ENCODE measurements around the gene CXCL3. TPM values are rescaled to one million over a fixed set of nuclear protein-coding genes. Genes with fewer than 3 reads are reported as not detected.
"Not testable (repeated sequence)": the region's sequence is repeated elsewhere in the genome, so short reads cannot be mapped to it uniquely, and the experiment has no call there.

Gene CXCL3
- under 1 TPM; 0.18 to 0.39 (median 0.33) TPM for polyA plus RNA-seq (ENCODE audit: insufficient read length in 3 of 3)

DNA sequence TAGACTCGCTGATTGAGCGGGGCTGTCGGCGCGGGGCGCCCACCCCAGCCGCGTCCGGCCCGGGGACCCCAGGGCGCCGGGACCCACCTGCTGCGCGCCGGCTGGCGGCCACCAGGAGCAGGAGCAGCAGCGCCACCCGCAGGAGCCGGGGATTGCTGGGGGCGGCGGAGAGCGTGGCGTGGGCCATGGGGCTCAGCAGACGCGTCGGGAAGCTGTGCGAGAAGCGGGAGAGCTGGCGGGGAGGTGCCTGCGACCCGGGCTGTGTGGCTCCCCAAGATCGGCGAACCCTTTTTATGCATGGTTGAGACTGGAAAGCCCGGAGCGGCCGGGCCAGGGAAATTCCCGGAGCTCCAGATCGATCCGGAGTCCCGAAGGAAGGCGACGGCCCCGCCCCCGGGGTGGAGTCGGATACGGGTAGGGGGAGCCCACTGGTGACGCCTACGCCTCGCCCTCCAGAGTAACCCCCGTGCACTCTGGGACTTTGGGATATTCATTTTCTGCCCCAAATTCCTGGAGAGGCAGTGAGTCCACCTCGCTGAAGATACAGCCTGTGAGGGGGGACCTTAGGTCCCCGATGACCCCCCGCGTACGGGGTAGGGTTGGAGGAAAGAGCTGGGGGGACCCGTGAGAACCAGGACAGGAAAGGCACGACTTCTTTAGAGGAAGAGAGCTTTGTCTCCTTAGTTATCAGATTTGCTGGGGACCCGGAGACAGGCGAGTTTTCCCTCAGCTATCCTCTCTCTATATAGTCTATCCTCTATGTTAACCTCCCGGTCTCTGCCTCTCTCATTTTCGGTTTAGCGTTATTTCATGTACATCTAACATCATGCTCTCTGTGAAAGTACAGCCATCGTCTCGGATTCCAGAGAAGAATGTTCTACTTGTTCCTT is at the start of gene CXCL3:
TSS of gene CXCL3 (minus strand) at position 265 of the 890 bp plus-strand sequence. CDS start at position 187, 78 bp downstream.
- DNase-seq (ENCODE audit: low read depth in 3 of 3, low spot score in 2 of 3): peak in 2 of 3 donors; percentile 15 to 16

DNA sequence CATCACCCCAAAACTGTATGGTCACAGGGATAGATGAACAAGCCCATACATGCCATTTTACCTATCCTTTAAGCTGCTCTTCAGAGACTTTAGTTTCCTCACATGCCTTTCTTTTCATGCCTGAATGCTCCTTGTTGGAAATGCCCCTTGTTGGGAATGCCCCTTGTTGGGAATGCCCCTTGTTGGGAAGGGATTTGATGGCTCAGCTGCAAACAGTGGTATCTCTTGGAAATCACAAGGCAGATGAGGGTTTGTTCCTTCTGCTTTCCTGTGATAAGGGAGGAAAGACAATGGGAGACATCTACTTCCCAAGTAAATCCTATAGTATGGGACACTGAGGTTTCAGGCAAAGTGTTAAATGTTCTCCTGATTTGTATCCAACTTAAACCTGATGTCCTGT is 49.0 kb upstream of the CXCL3 start:
- DNase-seq (ENCODE audit: low read depth in 3 of 3, low spot score in 2 of 3): no peak

DNA sequence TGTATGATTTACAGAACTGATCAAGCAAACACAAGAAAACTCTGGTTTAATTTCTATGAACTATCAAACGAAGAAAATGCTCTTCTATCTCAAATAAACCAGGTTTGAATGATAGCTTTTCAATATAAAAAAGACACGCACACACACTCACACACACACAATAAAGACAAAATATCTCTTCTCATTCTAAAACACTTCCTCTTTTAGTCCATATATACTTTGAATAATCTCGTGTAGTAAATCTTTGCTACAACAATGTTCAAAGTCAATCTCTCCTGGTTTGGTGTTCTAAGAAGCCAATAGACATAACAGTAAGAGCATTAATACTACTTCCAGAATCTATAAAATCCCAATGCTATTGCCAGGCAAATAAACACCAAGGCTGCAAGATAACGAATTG is 47.2 kb upstream of the CXCL3 start:
- no peak for DNase-seq (ENCODE audit: low read depth in 3 of 3, low spot score in 2 of 3)

DNA sequence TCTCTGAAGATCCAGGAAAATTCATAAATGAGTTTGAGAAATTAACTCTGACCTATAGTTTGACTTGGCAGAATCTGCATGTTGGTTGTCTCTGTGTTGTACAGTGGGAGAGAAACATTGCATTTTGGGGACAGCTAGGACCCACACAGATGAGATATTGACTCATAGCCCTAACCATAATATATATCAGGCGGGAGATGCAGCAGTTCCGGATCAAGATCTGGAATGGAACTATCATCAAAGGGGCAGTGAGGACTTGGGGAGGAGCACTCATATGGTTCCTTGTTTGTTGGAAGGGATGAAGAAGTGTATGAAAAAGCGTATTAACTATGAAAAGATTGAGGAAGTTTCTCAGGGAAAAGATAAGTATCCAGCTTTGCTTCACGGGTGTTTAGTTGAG is 46.5 kb upstream of the CXCL3 start:
- no peak for DNase-seq (ENCODE audit: low read depth in 3 of 3, low spot score in 2 of 3)

DNA sequence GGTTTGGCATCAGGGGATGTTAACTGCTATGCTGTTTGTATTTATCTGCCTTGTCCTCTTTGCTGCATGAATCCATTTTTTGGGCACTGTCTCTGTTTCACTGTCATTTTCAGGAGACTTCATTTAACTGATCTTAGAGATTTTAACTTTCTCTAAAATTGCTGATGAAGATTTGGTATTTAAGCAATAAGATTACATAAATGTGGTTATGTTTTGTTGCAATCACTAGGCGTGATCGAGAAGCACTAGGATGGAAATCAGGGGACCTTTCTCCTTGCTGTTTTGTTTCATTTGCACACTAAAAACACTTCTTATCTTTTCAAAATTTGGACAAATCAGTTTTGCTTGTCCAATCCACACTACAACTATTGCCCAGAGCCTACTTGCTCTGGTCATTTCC is 45.1 kb upstream of the CXCL3 start:
- DNase-seq (ENCODE audit: low read depth in 3 of 3, low spot score in 2 of 3): no peak

DNA sequence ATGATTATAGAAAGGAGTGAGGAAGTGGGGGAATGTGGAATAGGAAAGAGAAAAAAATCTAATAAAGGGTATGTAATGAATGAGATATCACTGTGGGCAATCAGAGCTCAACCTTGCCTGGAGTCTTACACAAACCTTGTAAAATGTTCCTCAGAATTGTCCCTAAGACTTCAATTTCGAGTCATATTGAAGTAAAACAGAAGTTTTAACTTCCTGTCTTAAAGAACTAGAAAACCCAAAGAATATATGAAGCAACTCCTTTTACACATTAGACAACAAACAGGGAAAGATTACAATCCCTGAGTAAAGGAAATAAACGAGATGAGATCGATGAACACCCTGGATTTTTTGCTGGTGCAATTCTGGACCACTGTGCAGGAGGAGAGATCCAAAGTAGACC is 42.5 kb upstream of the CXCL3 start:
- no peak for DNase-seq (ENCODE audit: low read depth in 3 of 3, low spot score in 2 of 3)

DNA sequence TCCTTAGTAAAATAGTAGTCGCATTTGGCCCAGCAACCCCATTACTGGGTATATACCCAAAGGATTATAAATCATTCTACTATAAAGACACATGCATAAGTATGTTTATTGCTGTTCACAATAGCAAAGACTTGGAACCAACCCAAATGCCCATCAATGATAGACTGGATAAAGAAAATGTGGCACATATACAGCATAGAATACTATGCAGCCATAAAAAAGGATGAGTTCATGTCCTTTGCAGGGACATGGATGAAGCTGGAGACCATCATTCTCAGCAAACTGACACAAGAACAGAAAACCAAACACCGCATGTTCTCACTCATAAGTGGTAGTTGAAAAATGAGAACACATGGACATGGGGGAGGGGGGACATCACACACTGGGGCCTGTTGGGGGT is 41.9 kb upstream of the CXCL3 start:
- DNase-seq (ENCODE audit: low read depth in 3 of 3, low spot score in 2 of 3): not testable (repeated sequence)

DNA sequence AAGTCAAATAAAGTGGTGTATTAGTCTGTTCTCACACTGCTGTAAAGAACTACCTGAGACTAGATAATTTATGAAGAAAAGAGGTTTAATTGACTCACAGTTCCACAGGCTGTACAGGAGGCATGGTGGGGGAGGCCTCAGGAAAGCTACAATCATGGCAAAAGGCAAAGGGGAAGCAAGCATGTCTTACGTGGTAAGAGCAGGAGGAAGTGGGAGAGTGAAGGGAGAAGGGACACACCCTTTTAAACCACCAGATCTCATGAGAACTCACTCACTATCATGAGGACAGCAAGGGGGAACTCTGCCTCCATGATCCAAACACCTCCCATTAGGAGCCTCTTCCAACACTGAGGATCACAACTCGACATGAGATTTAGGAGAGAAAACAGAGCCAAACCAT is 40.5 kb upstream of the CXCL3 start:
- not testable (repeated sequence) for DNase-seq (ENCODE audit: low read depth in 3 of 3, low spot score in 2 of 3)

DNA sequence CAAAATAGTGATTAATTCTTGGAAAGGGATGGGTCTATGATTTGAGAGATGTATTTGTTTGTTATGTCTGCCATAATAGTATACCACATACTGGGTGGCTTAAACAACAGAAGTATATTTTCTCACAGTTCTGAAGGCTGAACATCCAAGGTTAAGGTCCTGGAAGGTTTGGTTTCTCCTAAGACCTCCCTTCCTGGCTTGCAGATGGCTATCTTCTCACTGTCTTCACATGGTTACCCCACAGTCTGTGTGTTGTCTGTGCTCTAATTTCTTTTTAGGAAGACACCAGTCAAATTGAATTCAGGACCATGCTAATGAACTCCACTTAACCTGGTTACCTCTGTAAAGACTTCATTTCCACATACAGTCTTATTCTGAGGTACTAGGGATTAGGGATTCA is 34.9 kb upstream of the CXCL3 start:
- no peak for DNase-seq (ENCODE audit: low read depth in 3 of 3, low spot score in 2 of 3)

DNA sequence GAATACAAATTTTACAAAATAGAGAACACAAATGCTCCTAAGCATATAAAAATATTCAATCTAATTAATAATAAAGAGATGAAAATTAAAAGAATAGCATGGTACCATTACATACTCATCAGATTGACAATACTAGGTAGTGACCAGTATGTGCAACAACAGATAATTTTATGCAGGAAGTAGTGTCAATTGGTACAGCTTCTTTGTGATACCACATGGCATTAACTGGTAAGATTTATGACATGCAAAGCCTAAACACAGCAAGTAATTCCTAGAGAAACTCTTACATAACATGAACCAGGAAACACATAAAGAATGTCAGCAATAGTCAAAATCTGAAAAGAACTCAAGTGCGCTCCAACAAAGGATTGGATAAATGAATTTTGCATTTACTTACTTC is 34.2 kb upstream of the CXCL3 start:
- no peak for DNase-seq (ENCODE audit: low read depth in 3 of 3, low spot score in 2 of 3)

DNA sequence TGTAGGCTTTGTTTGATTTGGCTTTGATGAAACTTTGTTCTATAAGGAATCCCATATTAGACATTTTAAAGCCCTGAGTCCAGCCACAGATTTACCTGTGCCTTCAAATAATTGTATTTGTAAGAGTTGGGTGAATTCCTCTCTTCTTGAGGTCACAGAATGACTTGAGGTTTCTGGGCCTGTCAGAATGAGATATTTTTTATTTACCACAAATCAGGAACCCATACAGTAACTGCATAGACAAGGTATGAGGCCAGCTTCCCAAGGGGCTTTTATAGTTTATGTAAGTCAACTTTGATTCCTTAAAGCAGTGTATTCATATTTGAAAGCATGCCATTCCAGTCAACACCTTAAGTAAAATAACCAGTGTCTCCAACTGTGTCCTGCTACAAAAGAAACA is 29.1 kb upstream of the CXCL3 start:
- no peak for DNase-seq (ENCODE audit: low read depth in 3 of 3, low spot score in 2 of 3)

DNA sequence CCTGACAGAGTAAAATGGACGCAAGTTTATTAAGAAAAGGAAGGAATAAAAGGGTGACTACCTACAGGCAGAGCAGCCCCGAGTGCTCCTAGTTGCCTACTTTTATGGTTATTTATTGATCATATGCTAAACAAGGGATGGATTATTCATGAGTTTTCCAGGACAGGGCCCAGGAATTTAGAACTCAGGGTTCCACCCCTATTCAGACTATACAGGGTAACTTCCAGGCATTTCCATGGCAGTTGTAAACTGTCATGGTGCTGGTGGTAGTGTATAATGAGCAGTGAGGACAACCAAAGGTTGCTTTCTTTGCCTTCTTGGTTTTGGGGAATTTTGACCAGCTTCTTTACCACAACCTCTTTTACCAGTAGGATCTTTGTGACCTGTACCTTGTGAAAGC is 27.7 kb upstream of the CXCL3 start:
- no peak for DNase-seq (ENCODE audit: low read depth in 3 of 3, low spot score in 2 of 3)

DNA sequence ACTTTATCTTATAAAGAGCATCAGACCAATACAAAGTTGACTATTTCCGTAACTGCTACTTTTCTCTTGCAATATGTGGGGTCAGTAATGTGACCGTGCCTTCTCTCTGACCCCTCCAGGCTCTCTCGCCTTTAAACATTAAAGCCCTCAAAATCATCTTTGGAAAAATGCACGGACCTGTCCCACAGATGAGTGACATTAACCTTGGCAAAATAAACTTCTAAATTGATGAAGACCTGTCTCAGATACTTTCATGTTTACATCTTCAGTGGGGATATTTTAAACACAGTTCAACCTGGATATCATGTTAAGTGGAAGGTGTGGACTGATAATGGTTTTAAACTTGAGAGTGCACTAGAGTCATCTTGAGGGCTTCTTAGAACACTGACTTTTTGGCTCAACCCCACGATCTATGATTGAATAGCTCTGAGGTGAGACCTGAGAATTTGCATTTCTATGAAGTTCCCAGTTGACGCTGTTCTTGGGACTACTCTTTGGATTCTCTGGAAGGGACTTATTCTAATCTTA is 26.7 kb upstream of the CXCL3 start:
- no peak for DNase-seq (ENCODE audit: low read depth in 3 of 3, low spot score in 2 of 3)

DNA sequence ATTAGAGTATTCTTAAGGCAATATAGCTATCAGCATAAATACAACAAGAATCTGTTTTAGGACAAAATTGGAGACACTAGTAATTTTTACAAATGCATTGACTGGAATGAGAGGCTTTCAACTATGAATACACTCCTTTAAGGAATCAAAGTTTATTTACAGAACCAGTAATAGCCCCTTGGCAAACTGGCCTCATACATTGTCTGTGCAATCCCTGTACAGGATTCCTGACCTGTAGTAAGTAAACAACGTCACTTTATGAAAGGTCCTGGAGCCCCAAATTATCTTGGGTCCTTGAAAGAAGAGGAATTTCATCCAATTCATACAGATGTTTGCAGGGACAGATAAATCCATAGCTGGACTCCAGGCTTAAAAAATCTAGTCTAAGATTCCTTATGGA is 25.4 kb upstream of the CXCL3 start:
- DNase-seq (ENCODE audit: low read depth in 3 of 3, low spot score in 2 of 3): no peak

DNA sequence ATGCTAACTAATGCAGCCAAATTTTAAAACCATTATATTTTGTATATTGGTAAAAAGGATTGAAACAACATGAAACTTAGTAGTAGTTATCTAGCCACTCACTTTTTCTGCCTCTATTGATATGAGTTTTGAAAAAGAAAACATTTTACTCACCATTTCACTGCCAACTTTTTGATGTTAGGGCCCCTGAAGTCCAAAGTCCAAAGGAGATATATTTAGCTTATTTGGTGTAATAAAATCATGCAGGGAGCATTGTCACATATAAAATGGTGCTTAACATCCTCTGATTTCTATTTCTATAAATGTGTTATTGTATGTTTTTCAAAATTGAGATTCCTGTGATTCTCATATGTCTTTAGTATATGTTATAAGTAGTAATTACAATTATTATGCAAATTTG is 24.5 kb upstream of the CXCL3 start:
- DNase-seq (ENCODE audit: low read depth in 3 of 3, low spot score in 2 of 3): no peak

DNA sequence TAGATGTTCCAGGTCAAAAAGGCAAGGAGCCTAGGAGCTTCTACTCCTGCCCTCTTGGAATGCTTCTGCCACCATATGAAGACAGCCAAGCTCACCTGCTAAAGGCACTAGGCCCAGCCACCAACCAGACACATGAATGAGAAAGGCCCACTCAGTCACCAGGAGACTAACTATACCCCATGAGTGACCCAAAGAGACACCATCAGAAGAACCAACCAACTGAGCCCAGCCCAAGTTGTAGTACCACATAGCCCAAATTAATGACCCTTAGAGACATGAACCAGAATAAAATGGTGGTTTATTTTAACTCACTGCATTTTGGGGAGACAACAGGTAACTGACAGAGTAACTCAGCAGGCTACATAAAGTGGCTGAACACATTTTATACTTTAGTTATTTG is 22.9 kb upstream of the CXCL3 start:
- no peak for DNase-seq (ENCODE audit: low read depth in 3 of 3, low spot score in 2 of 3)

DNA sequence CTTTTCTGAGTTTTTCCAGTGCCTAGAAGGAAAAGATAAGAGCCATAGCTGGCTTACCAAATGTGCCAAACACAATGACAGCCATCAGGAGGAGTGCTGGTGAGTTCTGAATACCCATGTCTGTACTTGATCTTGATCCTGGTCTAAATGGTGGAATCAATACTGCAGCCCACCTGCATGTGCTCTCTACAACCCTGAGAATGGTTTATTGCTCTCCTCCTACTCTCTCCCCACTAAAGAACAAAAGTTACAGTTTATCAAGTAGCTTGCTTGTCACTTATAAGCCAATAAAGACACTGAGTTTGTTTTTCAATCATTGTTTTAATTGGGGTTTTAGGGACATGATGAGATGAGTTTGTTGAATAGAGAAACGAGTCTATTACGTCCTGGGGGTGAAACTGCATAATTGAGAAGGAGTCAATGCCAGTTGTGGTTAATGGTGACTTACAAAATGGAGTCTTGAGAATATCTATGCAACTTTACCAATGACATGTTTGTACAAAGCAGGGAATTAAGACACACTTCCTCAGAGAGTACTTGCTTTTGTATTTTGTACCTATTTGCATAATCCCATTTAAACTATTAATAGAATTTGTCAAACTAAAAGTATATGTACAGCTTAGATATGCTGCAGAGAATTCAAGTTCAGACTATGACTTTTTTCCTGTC is 20.8 kb upstream of the CXCL3 start:
- no peak for DNase-seq (ENCODE audit: low read depth in 3 of 3, low spot score in 2 of 3)

DNA sequence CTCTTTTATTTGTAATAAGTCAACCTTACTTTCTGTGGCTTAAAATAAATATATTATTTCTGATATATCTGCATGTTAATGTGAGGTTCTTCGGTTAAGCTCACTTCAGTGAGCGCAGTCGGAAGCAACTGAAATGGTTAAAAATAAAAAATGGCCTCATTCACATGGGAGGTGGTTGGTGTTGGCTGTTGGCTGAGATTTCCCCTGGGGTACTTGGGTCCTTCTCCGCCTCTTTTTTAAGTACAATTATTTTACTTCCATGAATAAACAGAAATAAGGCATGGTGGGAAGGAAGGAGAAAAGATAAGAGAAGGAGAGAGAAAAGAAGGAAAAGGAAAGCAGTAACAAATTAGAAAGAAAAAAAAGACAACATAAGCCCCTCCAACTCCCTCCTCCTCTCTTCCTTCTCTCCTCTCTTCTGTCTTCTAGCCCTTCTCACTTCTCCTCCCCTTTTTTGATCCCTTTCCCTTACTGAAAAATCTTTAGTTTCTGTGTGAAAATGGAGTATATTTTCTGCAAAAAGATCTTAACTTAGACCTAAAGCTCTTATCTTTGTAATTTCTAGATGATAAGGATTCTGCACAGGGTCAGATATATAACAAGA is 19.7 kb upstream of the CXCL3 start:
- no peak for DNase-seq (ENCODE audit: low read depth in 3 of 3, low spot score in 2 of 3)

DNA sequence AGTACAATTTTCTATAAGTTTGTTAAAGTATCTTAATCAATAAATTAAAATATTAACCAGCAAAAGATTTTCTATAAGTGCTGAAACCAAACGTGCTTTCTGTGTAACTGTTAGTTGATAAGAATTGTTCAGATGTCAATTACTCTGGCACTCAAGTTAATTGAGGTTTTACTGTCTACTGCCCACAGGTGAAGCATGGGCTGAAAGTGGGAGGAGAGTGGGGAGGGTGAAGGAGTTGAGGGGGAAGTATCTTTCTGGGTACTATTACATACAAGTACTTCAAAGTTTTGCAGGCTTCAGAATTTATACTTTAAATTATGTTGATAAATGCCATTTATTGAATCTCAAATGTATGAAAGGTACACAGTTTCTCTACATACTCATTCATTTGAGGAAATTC is 19.1 kb upstream of the CXCL3 start:
- DNase-seq (ENCODE audit: low read depth in 3 of 3, low spot score in 2 of 3): no peak

DNA sequence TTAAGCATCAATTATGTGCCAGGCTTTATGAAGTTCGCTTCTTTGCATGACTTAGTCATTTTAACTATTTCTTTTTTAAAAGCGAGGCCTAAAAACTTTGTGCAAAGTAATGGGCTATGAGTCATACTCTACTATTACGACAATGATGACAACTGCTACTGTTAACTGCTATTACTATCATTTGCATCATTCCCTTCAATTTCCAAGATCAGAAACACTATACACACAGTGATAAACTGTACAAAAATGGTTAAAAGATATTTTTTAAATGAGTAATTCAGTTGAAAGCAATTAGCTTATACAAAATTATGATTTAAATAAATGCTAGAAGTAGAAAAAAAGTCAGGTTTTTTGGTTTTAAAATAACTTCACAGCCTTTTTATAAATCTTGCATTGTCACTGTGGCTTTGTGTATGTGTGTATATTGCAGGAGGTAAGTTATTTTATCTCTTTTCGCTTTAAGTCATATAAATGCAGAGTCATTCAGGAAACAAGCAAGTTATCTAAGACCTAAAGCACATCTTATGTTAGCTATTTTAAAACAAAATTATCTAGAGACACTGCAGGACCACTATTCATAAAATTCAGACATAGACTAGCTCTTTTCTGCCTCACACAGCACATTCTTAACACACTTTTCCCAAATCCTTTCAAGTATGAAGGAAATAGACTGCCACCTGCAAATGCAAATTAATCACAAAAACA is 18.5 kb upstream of the CXCL3 start:
- DNase-seq (ENCODE audit: low read depth in 3 of 3, low spot score in 2 of 3): no peak
